ENCODE data around the gene CHEK1.
"Not testable (repeated sequence)": the region's sequence is repeated elsewhere in the genome, so short reads cannot be mapped to it uniquely, and the experiment has no call there.

CHEK1 gene

DNA sequence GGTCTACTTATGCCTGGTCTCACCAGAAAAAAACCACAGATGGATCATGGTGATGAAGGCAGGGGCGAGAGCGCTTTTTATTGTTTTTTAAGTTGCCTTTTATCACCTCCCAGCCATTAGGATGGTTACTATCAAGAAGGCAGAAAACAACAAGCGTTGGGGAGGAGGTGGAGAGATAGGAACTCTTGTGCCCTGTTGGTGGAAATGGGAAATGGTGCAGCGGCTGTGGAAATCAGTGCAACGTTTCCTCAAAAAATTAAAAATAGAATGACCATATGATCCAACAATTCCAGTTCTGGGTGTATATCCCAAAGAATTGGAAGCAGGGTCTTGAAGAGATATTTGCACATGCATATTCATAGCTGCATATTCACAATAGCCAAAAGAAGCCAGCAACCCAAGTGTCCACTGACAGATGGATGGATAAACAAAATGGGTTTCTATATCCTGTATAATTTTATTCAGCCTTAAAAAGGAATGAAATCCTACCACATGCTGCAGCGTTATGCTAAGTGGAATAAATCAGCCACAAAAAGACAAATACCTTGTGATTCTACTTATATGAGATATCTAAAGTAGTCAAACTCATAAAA lies 76.2 kb downstream of the CHEK1 start:
- DNase-seq, result no peak

DNA sequence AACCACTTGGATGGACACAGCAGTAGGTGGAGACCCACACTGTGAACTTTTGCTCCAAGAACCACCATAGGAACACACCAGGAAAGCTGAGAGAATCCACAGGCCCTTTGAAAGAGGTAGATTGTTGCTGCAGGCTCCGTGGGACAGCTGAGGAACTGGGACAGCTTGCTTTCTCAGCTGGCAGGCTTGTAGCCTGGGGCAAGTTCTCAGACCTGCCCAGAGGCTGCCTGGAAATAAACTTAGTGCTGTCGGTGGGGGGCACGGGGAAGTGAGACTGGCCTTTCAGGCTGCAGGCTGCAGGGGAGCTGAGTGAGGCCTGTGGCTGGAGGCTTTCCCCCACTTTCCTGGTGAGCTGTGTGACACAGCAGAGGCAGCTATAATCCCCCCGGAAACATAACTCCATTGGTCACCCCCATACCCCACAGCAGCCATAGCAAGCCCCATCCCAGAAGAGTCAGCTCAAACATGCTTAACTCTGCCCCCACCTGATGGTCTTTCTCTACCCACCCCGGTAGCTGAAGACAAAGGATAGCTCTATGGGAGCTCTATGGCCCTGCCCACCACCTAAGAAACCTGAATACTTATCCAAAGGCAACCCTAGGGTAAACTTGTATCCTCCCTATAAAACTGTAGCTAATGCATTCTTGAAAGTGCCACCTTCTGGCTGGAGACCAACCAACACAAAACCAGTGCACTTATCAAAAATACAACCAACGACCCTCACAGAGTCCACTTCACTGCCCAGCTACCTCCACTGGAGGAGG lies 77.1 kb downstream of the CHEK1 start:
- no peak for DNase-seq

DNA sequence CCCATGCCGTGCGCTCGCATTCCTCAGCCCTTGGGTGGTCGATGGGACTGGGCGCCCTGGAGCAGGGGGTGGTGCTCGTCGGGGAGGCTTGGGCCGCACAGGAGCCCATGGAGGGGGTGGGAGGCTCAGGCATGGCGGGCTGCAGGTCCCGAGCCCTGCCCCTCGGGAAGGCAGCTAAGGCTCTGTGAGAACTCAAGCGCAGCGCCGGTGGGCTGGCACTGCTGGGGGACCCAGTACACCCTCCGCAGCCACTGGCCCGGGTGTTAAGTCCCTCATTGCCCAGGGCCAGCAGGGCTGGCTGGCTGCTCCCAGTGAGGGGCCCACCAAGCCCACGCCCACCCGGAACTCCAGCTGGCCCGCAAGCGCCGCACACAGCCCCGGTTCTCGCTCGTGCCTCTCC lies 79.7 kb downstream of the CHEK1 start:
- DNase-seq, result not testable (repeated sequence)

DNA sequence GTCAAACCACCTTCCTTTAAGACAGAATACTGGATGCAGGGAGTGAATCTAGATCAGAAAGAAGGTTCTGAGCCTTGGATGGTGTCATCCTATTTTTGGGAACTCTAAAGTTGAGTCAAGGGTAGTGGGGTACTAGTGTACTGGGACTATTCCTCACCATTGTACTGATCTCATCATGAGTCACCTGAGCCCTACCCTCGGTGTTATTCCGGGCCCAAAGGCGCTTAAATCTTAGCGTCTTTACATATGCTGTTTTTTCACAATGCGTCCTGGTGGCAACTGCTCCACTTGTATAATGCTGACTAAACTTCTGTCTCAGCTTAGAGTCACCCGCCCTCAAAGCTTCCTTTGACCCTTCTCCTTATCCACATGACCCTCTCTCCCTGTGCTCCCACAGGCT lies 95.8 kb downstream of the CHEK1 start:
- no peak for DNase-seq

DNA sequence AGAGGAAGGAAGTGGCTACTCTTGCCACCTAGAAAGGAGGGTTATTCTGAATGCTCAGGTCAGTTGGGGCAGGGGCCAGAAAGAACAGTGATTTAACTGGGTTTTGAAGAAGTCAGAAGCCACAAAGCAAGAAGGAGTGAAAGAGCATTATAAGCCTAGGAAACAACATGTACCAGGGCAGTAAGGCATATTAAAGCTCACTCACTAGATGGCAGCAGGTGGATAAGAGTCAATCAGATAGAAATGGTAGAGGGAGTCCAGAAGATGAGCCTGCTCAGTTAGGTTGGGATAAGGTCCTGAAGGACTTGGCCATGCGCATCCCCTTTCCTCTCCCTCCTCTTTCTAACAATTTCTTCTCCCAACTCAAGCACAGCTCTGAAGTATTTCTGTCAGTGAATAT lies 99.2 kb downstream of the CHEK1 start:
- DNase-seq, result no peak
